Embryonic facial prominence (tissue), 1 donor: ENCODE data around the gene FREY1.

ENCODE experiments used
- DNase-seq: peaks from one replicate; pipeline ENCODE4 v3.0.0-alpha.2; 2016; ENCODE audit errors: extremely low spot score

The FREY1 gene

DNA sequence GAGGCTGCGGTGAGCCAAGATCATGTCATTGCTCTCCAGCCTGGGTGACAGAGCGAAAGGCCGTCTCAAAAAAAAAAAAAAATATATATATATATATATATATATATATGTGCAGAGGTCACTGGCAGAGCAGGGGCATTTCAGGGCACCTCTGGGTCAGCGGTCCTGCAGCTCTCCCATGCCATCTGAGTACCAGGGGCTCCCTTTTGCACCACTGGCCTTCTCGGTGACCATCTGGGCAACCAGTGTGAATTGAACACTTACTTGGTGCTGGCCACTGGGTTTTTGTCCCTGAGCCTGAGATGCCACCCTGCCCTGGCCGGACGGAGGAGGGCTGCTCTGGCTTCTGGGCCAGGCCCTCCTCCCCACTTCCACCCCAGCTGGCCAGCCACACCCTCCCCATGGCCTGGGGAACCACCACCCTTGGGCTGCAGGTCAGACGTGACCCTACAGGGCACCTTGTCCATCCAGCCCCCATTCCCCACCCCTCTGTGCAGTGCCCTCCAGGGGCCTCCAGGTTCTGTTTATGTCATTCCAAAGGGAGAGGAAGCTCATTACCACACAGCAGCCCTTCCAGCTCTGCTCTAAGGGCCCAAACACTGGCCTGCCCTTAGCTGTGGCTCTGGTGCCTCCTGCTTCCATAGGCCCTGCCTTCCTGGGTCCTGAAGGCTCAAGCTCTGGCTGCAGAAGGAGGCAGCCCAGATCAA is 11.4 kb downstream of the FREY1 start:
- no peak for DNase-seq

DNA sequence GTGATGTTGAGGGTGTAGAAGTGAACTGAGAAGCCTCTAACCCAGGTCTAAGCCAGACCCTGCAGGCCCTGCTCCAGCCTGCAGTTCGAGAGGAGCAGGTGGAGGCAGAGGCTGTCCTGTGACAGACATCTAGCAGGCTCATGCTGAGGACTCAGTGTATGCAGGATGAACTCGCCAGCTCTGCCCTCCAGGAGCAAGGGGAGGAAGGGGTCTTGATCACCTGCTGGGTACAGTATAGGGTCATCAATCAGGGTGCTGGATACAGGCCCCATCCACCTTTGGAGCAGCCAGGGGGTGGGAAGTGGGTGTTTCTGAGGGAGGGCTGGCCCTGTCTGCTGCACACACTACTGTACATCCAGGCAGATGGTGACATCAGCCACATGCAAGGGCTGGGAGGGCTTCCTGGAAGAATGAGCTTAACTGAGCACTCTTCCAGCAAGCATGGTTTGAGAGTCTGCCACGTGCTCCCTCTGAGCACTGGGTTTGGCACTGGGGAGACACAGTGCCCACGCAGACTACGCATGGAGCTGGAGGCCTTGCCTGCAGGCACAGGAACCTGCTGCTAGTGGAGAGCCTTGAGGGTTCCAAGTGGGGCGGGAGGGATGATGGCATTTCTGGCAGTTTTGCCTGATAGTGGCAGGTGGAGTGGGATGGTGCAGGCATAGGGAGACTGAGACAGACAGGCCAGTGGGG is 12.4 kb downstream of the FREY1 start:
- no peak for DNase-seq

DNA sequence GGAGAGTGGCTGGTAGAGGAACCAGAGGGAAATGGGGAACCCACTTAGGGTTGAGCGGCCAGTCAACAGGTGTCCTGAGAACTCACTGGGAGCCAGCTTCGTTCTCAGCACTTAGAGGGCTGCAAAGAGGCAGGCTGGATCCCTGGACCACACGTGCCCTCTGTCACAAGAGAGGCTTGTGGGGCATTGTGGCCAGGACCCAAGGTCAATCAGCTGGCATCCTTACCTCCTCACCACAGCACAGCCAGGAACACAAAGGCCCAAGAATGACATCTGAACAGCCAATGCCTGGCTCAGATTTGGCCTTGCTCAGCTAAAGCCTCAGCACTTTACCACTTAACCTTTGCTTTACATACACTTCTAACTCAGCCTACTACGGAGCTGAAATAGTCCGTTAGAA is 14.2 kb downstream of the FREY1 start:
- no peak for DNase-seq

DNA sequence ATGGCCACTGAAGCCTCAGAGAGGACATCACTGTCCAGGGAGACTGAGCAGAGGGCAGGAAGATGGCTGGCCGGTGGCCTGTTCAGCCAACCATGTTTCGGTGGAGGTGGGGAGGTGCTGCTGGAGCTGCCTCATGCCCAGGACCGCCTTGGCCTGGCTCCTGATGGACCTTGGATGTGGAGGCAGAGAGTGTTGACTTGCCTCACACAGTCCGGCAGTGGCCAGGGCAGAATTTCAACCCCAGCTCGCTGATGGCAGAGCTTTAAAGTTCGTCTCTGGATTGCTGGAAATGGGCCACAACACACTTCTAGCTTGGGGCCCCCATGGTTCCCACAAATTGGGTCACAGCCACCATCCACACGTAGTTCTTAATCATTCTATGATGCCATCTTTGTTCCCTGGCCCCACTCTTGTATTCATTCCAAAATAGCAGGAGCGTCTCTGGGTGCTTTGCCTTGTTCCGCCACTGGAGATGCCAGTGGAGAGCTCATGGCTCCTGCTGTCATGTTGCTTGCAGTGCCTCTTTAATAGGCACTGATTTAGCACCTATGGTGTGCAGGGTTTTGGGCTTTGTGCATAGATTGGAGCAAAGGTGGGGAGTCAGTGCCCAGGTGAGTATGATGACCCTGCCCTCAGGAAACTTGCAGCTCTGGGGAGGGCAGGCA is 16.1 kb downstream of the FREY1 start:
- DNase-seq = no peak

DNA sequence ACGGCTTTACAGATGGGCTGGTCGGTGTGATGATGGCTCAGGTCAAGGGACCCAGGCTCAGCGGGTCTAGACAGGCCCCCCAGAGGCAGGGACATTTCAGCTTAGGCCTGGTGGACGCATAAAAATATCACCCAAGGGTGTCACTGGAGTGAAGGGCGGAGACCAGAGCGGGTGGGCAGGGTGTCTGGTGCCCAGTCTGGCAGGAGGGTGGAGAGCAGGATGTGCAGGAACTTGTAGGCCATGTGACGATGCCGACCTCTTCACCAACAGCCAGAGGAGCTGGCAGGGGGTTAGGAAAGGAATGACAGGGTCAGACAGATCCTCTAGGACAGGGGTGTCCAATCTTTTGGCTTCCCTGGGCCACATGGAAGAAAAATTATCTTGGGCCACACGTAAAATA is 17.1 kb downstream of the FREY1 start:
- no peak for DNase-seq

DNA sequence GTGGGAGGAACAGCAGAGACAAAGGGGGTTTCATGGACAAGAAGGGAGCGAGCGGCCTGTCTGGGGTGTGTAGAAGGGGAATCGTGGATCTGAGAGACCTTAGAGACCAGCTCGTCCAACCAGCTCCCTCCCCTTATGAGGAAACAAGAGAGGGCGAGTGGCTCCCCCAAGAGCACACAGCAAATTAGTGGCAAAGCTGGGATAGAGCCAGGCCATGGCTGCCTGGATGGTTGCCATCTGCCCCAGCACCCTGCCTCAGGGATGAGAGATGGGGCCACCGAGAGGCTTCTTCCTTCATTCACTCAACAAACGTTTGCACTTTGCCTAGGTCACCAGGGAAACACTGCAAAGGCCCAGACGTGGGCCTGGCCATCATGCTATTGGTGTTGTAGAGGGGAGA is 17.5 kb downstream of the FREY1 start:
- DNase-seq = no peak

- DNase-seq = no peak
Measured at GRCh38 chr11:45887587-45887986, 19.5 kb downstream of the FREY1 start.

DNA sequence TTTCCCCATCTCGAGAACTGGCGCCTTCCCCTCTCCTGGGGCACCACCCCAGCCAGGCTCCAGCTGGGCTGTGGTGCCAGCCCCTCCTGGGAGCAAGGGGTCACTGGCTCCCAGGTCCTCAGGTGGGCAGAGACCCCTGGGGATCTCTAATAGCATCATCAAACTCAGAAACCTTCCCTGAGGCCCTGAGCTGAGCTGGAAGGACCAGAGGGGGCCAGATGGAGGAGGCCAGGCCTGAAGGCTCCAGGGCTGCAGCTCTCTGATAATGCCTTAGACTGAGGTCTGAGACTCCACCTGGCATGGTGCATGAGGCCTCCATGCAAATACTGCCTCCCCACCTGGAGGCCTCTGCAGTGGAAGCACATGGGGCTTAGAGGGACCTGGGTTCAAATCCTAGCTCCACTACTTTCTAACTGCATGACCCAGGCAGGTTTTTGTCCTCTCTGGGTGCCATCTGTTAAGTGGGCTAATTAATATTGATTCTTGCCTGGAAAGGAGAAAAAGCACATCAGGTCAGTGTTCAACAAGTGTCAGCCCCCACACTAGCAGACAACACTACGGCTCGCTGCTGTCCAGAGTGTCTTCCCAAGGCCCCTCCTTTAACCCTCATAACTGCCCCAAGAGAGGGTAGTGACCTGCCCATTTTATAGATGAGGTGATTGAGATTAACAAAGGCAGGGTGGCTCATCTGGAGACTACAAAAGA is 20.1 kb downstream of the FREY1 start:
- DNase-seq = no peak

DNA sequence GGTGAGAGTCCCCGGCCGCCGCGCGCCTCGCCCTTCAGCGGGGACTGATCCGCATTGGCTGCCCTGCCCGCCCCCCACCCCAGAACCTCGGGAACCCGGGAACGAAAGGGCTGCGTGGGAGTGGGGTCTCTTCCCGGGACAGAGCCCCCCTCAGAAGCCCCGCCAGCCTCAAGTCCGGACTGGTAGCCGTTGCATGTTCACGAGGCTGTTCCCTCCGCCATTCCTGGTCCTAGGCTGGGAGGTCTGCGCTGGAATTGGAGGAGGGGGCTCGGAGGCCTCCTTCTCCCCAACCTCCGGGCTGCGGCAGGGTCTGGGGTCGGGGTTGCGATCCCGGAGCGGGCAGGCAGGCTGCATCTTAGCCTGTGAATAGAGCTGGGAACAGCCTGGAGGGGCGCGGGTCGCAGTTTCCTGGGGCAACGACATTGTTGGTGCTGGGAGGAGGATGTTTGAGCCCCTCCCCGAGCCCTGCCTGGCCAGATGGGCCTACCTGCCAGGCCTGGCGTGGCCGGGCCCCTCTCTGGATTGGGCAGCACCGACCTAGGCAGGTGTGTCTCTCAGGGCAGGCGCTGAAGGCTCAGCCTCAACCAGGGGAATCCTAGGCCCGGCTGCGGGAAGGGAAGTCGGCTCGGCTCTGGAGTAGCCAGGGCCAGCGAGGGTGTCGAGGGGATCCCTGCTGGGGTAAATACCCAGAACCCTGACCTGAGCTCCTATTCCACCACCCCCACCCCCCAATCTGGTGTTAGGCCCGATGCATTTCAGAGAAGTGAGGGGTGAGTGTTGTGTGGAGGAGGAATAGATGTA is 20.9 kb downstream of the FREY1 start:
- no peak for DNase-seq

- no peak for DNase-seq
Measured at GRCh38 chr11:45885274-45885920, 21.7 kb downstream of the FREY1 start, which contains the start of gene MAPK8IP1. Gene MAPK8IP1 (plus strand): TSS chr11:45885651. CDS start chr11:45885821, 170 bp downstream.

DNA sequence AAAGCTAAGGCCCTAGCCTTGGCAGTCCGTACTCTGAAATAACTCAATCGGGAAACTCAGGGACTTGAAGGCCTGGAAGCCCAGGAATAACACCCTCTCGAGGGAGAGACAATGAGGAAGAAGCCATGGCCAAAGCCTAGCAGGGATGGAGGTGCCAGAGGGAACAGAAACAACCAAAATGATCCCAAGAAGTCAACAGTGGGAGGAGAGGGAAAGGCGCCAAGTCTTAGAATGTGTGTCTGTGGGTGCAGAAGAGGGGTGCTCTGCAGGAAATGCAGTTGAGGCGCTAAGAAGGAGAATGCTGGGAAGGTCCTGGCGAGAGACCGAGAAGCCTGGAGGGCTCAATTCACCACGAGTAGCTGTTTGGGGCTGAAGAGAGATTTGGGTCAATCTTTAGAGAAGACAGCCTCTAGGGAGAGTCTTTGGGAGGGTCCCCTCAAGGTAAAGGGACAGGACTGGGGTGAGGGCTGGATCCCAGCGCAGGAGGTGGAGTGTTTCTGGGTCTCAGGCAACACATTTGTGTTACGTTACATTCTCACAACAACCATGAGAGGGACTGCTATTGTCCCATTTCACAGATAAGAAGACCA is 22.4 kb downstream of the FREY1 start:
- DNase-seq = no peak

DNA sequence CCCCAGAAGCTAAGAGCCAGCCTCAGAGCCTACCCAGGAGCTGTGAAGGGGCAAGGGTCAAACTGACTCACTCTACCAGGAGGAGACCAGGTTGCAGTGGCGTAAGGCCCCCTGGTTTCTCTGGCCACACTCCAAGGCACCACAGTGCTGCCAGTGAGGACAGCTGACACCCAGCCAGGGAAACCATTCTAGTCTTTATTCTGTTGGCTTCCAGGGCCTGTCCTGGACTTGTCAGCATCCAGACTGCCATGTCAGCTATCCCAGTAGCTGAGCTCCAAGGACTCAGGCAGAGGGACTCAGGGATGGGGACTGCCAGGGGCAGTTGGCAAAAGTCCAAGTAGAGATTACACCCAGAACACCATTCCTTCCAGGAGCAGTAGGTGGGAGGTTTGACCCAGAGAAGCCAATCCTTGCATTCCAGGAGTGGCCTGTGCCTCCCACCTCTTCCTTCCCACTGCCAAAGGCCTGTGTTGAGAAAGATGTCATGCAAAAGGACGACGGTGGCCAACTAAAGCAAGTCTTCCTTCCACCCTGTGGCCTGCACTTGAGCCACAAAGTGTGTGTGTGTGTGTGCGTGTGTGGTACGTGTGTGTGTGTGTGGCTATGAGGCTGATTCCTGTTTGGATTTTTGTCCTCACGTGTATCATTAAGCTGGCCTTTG is 25.2 kb downstream of the FREY1 start:
- DNase-seq = no peak

GRCh38 chr11:45880772-45881570 is 26.1 kb downstream of the FREY1 start:
- no peak for DNase-seq

- DNase-seq = no peak
Measured at GRCh38 chr11:45879803-45880686, 27.0 kb downstream of the FREY1 start.

GRCh38 chr11:45877845-45878244 is 29.2 kb downstream of the FREY1 start:
- DNase-seq = no peak

DNA sequence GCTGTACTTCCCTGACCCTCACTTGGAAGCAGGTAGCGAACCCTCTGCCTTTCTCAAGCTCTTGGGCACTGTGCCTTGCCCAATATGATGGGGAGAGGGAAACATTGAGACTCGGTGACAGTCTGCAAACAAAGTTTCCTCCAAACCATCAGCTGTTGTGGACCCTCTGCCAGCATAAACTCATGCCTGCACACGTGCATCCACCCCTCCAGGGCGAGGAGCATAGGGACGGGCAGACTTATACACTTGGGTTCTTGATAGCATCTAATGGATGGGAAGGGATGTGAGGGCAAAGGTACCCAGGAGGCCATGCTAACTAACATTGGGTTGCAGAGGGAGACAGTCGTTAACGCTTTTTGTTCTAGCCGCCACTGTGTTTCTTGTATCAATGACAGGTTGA is 29.9 kb downstream of the FREY1 start:
- no peak for DNase-seq

DNA sequence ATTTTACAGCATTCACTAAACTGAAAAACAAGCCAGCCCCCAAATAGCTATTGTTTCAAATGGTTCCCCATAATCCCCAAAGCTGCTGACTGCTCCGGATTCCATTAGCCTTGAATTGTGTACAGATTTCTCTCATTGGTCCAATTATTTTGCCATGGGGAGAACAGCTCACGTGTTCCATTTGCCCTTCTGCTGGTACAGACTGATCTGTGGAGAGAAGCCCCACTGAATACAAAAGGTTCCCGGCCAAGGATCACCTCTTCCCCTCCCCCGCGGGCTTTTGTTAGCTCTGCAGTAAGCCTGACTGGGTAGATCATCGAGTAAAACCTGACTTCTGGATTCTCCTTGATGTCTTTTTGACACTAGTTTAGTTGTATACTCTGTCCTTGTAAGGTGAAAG is 30.7 kb downstream of the FREY1 start:
- DNase-seq = no peak
